ENCODE measurements around the gene H3-3A.

GRCh38 chr1:226097866-226098625, 35.5 kb downstream of the H3-3A start:
- TF ChIP-seq CTCF (conservative IDR thresholded peaks at IDR 0.05) (no peak), ZFX (IDR thresholded peaks at IDR 0.05) (no peak)

Measured in C4-2B (cell line).